ENCODE data around the gene IZUMO1. TPM values are rescaled to one million over a fixed set of nuclear protein-coding genes. Genes with fewer than 3 reads are reported as not detected.
"Not testable (repeated sequence)": the region's sequence is repeated elsewhere in the genome, so short reads cannot be mapped to it uniquely, and the experiment has no call there.

Gene IZUMO1
- polyA plus RNA-seq, 1 donor (not counting 4 experiments of a cell fraction or from before 2014, with no cell fraction given), result 0.63 TPM

DNA sequence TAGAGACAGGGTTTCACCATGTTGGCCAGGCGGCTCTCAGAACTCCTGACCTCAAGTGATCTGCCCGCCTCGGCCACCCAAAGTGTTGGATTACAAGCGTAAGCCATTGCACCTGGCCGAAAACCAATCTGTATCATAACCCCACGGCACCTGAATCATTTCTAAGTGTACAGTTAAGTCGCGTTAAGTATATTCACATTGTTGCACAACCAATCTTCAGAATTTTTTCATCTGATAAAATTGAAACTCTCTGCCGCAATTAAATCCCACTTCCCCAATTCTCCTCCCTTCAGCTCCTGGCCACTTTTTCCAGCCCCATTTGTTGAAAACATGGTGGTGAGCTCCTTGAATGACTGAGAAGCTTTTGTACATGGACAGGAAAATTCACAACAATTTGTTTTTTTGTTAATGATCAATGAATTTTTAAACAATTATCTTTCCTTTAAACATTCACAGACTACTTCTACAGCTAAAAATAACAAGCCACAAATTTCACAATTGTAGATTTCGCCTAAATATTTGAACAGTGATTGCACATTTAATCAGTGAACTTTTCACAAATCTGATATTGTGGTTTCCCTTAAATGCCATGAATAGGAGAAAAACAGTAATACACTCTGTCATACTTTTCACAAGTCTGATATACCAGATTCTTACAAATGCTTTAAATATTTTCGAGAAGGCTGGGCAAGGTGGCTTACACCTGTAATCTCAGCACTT is 22.4 kb upstream of the IZUMO1 start:
- TF ChIP-seq CTCF (optimal IDR thresholded peaks at IDR 0.05 in 1 of 3, IDR thresholded peaks at IDR 0.05 in 1 of 3, conservative IDR thresholded peaks at IDR 0.05 in 1 of 3; ENCODE audit: extremely low read depth in 1 of 3, insufficient read depth in 2 of 3, low read length in 3 of 3) (no peak), EZH2 (IDR thresholded peaks at IDR 0.05; ENCODE audit: low read length) (no peak)
- H3K27me3 ChIP-seq (ENCODE audit: control insufficient read depth, extremely low read depth, insufficient read depth, low read length), result no peaks in the 10 kb centered on the region
- dilution Hi-C loops (cut with MboI; ENCODE audit: extremely low pct_ligation_motif_present, low sequenced_read_pairs), result no loop called here
- H3K27ac ChIP-seq (ENCODE audit: control insufficient read depth, insufficient read depth, low read length), result no peak overlapping the region
- H3K4me3 ChIP-seq (ENCODE audit: control insufficient read depth in 2 of 3, extremely low read depth in 1 of 3, insufficient read depth in 2 of 3, low read depth in 1 of 3, low read length in 3 of 3), result no peak overlapping the region
- no peak overlapping the region for H2AFZ ChIP-seq (ENCODE audit: control insufficient read depth, low read length)
- no peaks in the 10 kb centered on the region for H3K9me3 ChIP-seq (ENCODE audit: control insufficient read depth, low read depth, low read length)
- no peak overlapping the region for H3K9ac ChIP-seq (ENCODE audit: control insufficient read depth, extremely low read depth, insufficient read depth, low read length)
- H3K4me2 ChIP-seq (ENCODE audit: control insufficient read depth, extremely low read depth, insufficient read depth, low read depth, low read length), result no peak overlapping the region
- no peak for DNase-seq (ENCODE audit: low read depth, low spot score)
- FAIRE-seq, result no peak
- no peaks in the 10 kb centered on the region for H3K36me3 ChIP-seq (ENCODE audit: control insufficient read depth in 2 of 2, extremely low read depth in 1 of 2, insufficient read depth in 2 of 2, low read length in 2 of 2)
- H4K20me1 ChIP-seq (ENCODE audit: control insufficient read depth, extremely low read depth, insufficient read depth, low read length), result no peaks in the 10 kb centered on the region
- H3K9me1 ChIP-seq (ENCODE audit: control insufficient read depth, extremely low read depth, insufficient read depth, low read length), result no peaks in the 10 kb centered on the region
- no peaks in the 10 kb centered on the region for H3K79me2 ChIP-seq (ENCODE audit: control insufficient read depth, insufficient read depth, low read length)
- H3K4me1 ChIP-seq (ENCODE audit: control insufficient read depth, extremely low read depth, insufficient read depth, low read length), result peaks cover 4% of the 10 kb centered on the region

- H3K27ac ChIP-seq (ENCODE audit: control insufficient read depth, insufficient read depth, low read length); H2AFZ ChIP-seq (ENCODE audit: control insufficient read depth, low read length); H3K79me2 ChIP-seq (ENCODE audit: control insufficient read depth, insufficient read depth, low read length); H3K36me3 ChIP-seq (ENCODE audit: control insufficient read depth in 2 of 2, extremely low read depth in 1 of 2, insufficient read depth in 2 of 2, low read length in 2 of 2); FAIRE-seq; H3K9me3 ChIP-seq (ENCODE audit: control insufficient read depth, low read depth, low read length); H3K9me1 ChIP-seq (ENCODE audit: control insufficient read depth, extremely low read depth, insufficient read depth, low read length); H3K4me2 ChIP-seq (ENCODE audit: control insufficient read depth, extremely low read depth, insufficient read depth, low read depth, low read length); H3K4me1 ChIP-seq (ENCODE audit: control insufficient read depth, extremely low read depth, insufficient read depth, low read length); H3K9ac ChIP-seq (ENCODE audit: control insufficient read depth, extremely low read depth, insufficient read depth, low read length); H3K4me3 ChIP-seq (ENCODE audit: control insufficient read depth in 2 of 3, extremely low read depth in 1 of 3, insufficient read depth in 2 of 3, low read depth in 1 of 3, low read length in 3 of 3); dilution Hi-C loops (cut with MboI; ENCODE audit: extremely low pct_ligation_motif_present, low sequenced_read_pairs); H3K27me3 ChIP-seq (ENCODE audit: control insufficient read depth, extremely low read depth, insufficient read depth, low read length); DNase-seq (ENCODE audit: low read depth, low spot score); H4K20me1 ChIP-seq (ENCODE audit: control insufficient read depth, extremely low read depth, insufficient read depth, low read length): not testable (repeated sequence)
Observed at GRCh38 chr19:48768171-48768753, 21.6 kb upstream of the IZUMO1 start.

DNA sequence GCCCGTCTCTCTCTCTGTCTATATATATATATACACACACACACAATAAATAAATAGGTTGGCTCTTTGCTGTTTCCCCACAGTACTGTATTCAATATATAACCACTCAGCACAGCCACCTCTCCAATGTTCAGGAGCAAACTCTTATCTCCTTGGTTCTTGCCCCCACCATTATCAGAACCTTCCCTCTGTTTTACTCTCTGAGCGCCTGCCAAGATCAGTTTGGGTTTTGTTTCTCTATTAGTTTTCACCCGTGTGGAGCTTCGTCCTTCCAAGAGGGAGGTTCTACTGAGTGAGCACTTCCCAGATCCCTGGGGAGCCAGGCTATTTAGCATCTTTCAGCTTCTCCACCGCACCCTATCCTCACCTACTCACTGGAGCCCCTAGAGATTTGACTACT is 19.1 kb upstream of the IZUMO1 start:
- H3K36me3 ChIP-seq (ENCODE audit: control insufficient read depth in 2 of 2, extremely low read depth in 1 of 2, insufficient read depth in 2 of 2, low read length in 2 of 2); H3K9me3 ChIP-seq (ENCODE audit: control insufficient read depth, low read depth, low read length); H3K9me1 ChIP-seq (ENCODE audit: control insufficient read depth, extremely low read depth, insufficient read depth, low read length); dilution Hi-C loops (cut with MboI; ENCODE audit: extremely low pct_ligation_motif_present, low sequenced_read_pairs); DNase-seq (ENCODE audit: low read depth, low spot score); H3K4me3 ChIP-seq (ENCODE audit: control insufficient read depth in 2 of 3, extremely low read depth in 1 of 3, insufficient read depth in 2 of 3, low read depth in 1 of 3, low read length in 3 of 3); H3K27ac ChIP-seq (ENCODE audit: control insufficient read depth, insufficient read depth, low read length); H3K4me2 ChIP-seq (ENCODE audit: control insufficient read depth, extremely low read depth, insufficient read depth, low read depth, low read length); H3K79me2 ChIP-seq (ENCODE audit: control insufficient read depth, insufficient read depth, low read length); H4K20me1 ChIP-seq (ENCODE audit: control insufficient read depth, extremely low read depth, insufficient read depth, low read length); H3K4me1 ChIP-seq (ENCODE audit: control insufficient read depth, extremely low read depth, insufficient read depth, low read length); FAIRE-seq; H3K9ac ChIP-seq (ENCODE audit: control insufficient read depth, extremely low read depth, insufficient read depth, low read length); H2AFZ ChIP-seq (ENCODE audit: control insufficient read depth, low read length): not testable (repeated sequence)
- peaks cover 11% of the 10 kb centered on the region for H3K27me3 ChIP-seq (ENCODE audit: control insufficient read depth, extremely low read depth, insufficient read depth, low read length)
